Measurements from ENCODE around the gene PLSCR5.

GRCh38 chr3:146542978-146543377 lies 62.2 kb downstream of the PLSCR5 start:
- TF ChIP-seq CTCF (conservative IDR thresholded peaks at IDR 0.05) (no peak), EZH2 (IDR thresholded peaks at IDR 0.05; ENCODE audit: low read depth) (no peak)
